Measurements from ENCODE around the gene UCK2. TPM values are rescaled to one million over a fixed set of nuclear protein-coding genes. Genes with fewer than 3 reads are reported as not detected.

The UCK2 gene
- polyA plus RNA-seq, 3 donors: 12.4 to 15.4 (median 12.8) TPM

DNA sequence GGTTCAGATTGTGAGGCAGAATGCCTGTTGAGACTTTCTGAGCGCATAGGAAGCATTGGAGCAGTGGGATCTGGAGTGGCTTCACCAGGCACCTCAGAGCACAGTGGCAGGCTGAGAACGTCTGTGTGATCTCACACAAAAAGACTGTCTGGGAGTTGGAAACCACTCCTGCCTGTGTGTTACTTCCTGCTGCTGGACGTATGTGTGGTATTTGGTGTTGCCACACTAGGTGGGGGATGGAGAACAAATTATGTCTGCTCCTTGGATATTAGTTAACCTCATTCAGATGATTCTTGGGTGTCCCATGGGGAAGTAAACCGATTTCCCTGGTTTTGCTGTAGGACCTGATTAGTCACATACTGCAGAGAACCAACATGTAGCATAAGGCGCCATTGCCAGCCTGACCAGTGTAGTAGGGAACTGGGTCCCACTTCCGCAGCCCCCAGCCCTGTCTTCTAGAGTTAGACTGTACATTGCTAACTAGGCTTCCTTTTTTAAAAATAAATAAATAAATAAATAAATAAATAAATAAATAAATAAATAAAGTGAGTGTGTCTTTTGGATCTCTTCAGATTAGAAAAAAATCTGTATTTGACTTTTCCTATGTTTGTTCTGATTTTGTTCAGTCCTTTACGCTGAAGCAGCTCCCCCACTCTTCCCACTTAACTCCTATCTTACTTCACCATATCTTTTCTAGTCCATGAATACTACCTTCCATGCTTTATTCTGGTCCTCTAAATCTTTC, 26.9 kb downstream of the UCK2 start:
- Histone ChIP-seq H3K27me3 (ENCODE audit: control insufficient read depth in 2 of 2, insufficient read depth in 2 of 2, low read length in 2 of 2) (no peaks in the 10 kb centered on the region), H2AFZ (ENCODE audit: insufficient read depth, low read depth, low read length, poor library complexity, severe bottlenecking) (no peak overlapping the region), H3K36me3 (replicated peaks in 1 of 2; ENCODE audit: control insufficient read depth in 1 of 2, insufficient read depth in 2 of 2, low read length in 2 of 2) (no peaks in the 10 kb centered on the region), H3K4me3 (replicated peaks in 1 of 3; ENCODE audit: low read depth in 2 of 3, low read length in 3 of 3) (peak overlapping the region in 1 of 3 experiments; percentile 36), H3K27ac (ENCODE audit: low read depth in 1 of 2, low read length in 2 of 2) (peak overlapping the region; percentile 75 to 85), H3K4me2 (replicated peaks; ENCODE audit: extremely low read depth, low read length, poor library complexity, severe bottlenecking) (peak overlapping the region; percentile 33), H3K9ac (ENCODE audit: insufficient read depth, low read length, poor library complexity, severe bottlenecking) (peak overlapping the region; percentile 20), H3K79me2 (ENCODE audit: insufficient read depth, low read length) (peaks cover 90% of the 10 kb centered on the region), H4K20me1 (ENCODE audit: insufficient read depth, low read length) (peaks cover 9% of the 10 kb centered on the region), H3K4me1 (ENCODE audit: control insufficient read depth in 1 of 2, insufficient read depth in 2 of 2, low read length in 2 of 2) (peaks cover 94 to 96% of the 10 kb centered on the region in 2 donors), H3K9me3 (replicated peaks in 1 of 2; ENCODE audit: control insufficient read depth in 1 of 2, insufficient read depth in 1 of 2, low read length in 2 of 2) (no peaks in the 10 kb centered on the region)
- Mint-ChIP-seq H3K27me3 (ENCODE audit: low read depth in 3 of 3) (peaks cover 0 to 4% (median 0%) of the 10 kb centered on the region in 3 donors), H3K36me3 (peaks cover 0 to 3% of the 10 kb centered on the region in 2 donors), H3K4me3 (peak overlapping the region in 1 of 2 donors; percentile 69), H3K9me3 (no peaks in the 10 kb centered on the region), H3K4me1 (peaks cover 86% of the 10 kb centered on the region), H3K27ac (peak overlapping the region; percentile 94 to 97 (median 95))
- DNase-seq: peak; percentile 91 to 95 (median 92)
- TF ChIP-seq CTCF (IDR thresholded peaks at IDR 0.05): no peak
- intact Hi-C loops (cut with micrococcal nuclease): no loop called here
- 14% methylated on average over 4 of the region's 7 CpGs for WGBS (ENCODE audit: insufficient coverage)

DNA sequence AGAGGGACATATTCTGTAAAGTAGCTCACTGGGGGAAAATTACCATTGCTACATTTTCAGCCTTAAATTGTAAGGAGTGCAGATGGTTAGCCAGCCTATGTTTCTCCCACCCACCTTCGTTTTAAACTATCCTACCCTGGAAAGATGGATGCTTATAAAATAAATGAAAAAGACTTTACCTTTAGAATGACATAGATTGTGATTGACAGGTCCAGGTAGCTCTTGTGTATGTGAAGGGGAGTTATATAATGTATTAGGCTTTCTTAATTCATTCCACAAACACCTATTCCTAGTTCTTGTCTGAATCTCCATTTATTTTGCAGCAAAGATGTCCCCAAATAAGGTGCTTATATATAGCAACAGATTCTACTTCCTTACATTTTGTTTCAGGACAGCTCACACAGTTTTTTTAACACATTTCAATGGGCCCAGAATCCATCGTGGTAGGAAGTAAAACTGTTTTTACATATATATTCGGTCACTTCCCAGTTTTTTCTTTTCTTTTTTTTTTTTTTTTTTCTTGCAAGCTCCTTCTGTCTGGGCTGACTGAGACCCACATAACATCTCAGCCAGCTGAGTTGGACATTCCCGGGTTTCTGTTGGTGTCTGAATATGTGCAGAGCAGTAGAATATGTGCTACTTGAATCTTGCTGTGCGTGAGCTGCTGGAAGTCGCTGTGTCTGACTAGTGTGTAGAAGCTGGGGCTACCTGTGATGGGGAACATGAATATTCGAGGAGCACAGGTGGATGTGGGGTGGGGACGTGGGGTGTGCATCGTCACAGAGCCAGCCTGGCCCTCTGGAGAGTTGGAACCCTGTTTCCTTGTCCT, 27.8 kb downstream of the UCK2 start:
- Mint-ChIP-seq H3K27me3 (ENCODE audit: low read depth in 3 of 3) (peaks cover 0 to 4% (median 0%) of the 10 kb centered on the region in 3 donors), H3K27ac (peak overlapping the region; percentile 82 to 94 (median 93)), H3K4me3 (peak overlapping the region in 1 of 2 donors; percentile 36), H3K4me1 (peaks cover 87% of the 10 kb centered on the region), H3K36me3 (peaks cover 0 to 3% of the 10 kb centered on the region in 2 donors), H3K9me3 (no peaks in the 10 kb centered on the region)
- peaks cover 84 to 87% of the 10 kb centered on the region in 2 donors for H3K4me1 ChIP-seq (ENCODE audit: control insufficient read depth in 1 of 2, insufficient read depth in 2 of 2, low read length in 2 of 2)
- peak overlapping the region in 1 of 3 experiments; percentile 36 for H3K4me3 ChIP-seq (replicated peaks in 1 of 3; ENCODE audit: low read depth in 2 of 3, low read length in 3 of 3)
- peaks cover 91% of the 10 kb centered on the region for H3K79me2 ChIP-seq (ENCODE audit: insufficient read depth, low read length)
- intact Hi-C loops (cut with micrococcal nuclease): no loop called here
- no peaks in the 10 kb centered on the region for H3K27me3 ChIP-seq (ENCODE audit: control insufficient read depth in 2 of 2, insufficient read depth in 2 of 2, low read length in 2 of 2)
- no peaks in the 10 kb centered on the region for H3K9me3 ChIP-seq (replicated peaks in 1 of 2; ENCODE audit: control insufficient read depth in 1 of 2, insufficient read depth in 1 of 2, low read length in 2 of 2)
- TF ChIP-seq CTCF (IDR thresholded peaks at IDR 0.05): no peak
- peaks cover 9% of the 10 kb centered on the region for H4K20me1 ChIP-seq (ENCODE audit: insufficient read depth, low read length)
- peak overlapping the region; percentile 48 to 75 for H3K27ac ChIP-seq (ENCODE audit: low read depth in 1 of 2, low read length in 2 of 2)
- peak overlapping the region; percentile 31 for H3K4me2 ChIP-seq (replicated peaks; ENCODE audit: extremely low read depth, low read length, poor library complexity, severe bottlenecking)
- WGBS (ENCODE audit: insufficient coverage): 81% methylated on average over 3 of the region's 9 CpGs
- H2AFZ ChIP-seq (ENCODE audit: insufficient read depth, low read depth, low read length, poor library complexity, severe bottlenecking): no peak overlapping the region
- DNase-seq: peak; percentile 40 to 65 (median 56)
- H3K9ac ChIP-seq (ENCODE audit: insufficient read depth, low read length, poor library complexity, severe bottlenecking): no peak overlapping the region
- no peaks in the 10 kb centered on the region for H3K36me3 ChIP-seq (replicated peaks in 1 of 2; ENCODE audit: control insufficient read depth in 1 of 2, insufficient read depth in 2 of 2, low read length in 2 of 2)

All from CD14-positive monocyte (primary cell).